Psoas muscle (tissue), 8 donors: ENCODE results near the gene FMNL2. TPM values are rescaled to one million over a fixed set of nuclear protein-coding genes. Genes with fewer than 3 reads are reported as not detected.

Source experiments
- ATAC-seq, 4 donors: fragments of 200-7000 bp; cut with Tn5 transposase; one replicate each; pipeline ENCODE4 v1.9.1; 2020; ENCODE audit warnings: moderate library complexity in 3 of 4, mild to moderate bottlenecking in 2 of 4
- DNase-seq, 2 donors: peaks; one replicate each; pipeline ENCODE4 v3.0.0-alpha.2; 2020
- H3K27ac ChIP-seq: fragments of 200-600 bp; one replicate; pipeline ENCODE4 v1.8.0; 2022
- H3K27me3 ChIP-seq, 3 donors: fragments of 200-600 bp in 1 of 3; one replicate each; pipeline versions ENCODE4 v1.6.1 to v1.8.0; 2013 to 2022; ENCODE audit warnings: low read length in 2 of 3, mild to moderate bottlenecking in 2 of 3, moderate library complexity in 1 of 3; ENCODE audit not compliant: insufficient read depth in 3 of 3
- H3K36me3 ChIP-seq, 2 donors: fragments of 200-600 bp in 1 of 2; one replicate each; pipeline versions ENCODE4 v1.6.1 to v1.8.0; 2013 to 2022; ENCODE audit warnings: low read depth in 1 of 2, mild to moderate bottlenecking in 1 of 2, moderate library complexity in 1 of 2; ENCODE audit not compliant: insufficient read depth in 1 of 2
- H3K4me1 ChIP-seq: fragments of 200-600 bp; one replicate; pipeline ENCODE4 v1.8.0; 2022
- H3K4me3 ChIP-seq: fragments of 200-600 bp; one replicate; pipeline ENCODE4 v1.8.0; 2022; ENCODE audit warnings: mild to moderate bottlenecking
- H3K9me3 ChIP-seq: fragments of 200-600 bp; one replicate; pipeline ENCODE4 v1.8.0; 2022
- CTCF ChIP-seq: fragments of 200-600 bp; IDR thresholded peaks from one replicate; pipeline ENCODE4 v1.8.0; 2022; ENCODE audit warnings: antibody characterized with exemption
- WGBS, 3 donors: extraction: QIAGEN DNeasy Blood & Tissue Kit; methylation state at CpG; one replicate each; pipeline versions ENCODE4 v1.1.6 to v1.1.7; 2013; 5-methylcytosine and 5-hydroxymethylcytosine counted together
- intact Hi-C, 2 donors: fragments of 100-400 bp; cut with DNase I; formaldehyde crosslinking; loops; one replicate each; pipeline versions ENCODE4 v1.11.0 to v1.14.2; 2022
- polyA plus RNA-seq, 3 donors: library from polyadenylated mRNA; stranded (reverse); fragments of 200-250 nt; gene quantifications; one replicate each; pipeline ENCODE4 v1.2.3, GENCODE V29; 2013
- total RNA-seq, 4 donors: library from RNA; stranded (reverse); fragmentation: NEBNext Ultra II Directional in 2 of 4; extraction: Animal tissue kit (Norgen Biotek cat#: 25700) in 2 of 4; gene quantifications; one replicate each; pipeline versions ENCODE4 v1.2.1 to v1.2.4, GENCODE V29; 2021 to 2023
- donor health status: healthy with polysubstance abuse.
- donor health status: DM: no; HTN: no; CAD: no; lungs with moderate emphysema.
- donor health status: Bipolar disorder and iron deficiency.
- donor health status: healthy.
- donor health status: DM: yes; HTN: yes; CAD: no.
- donor health status: DM: no; HTN: no; CAD: no.
- donor health status: DM: no; HTN: no; CAD: no.
- donor health status: DM: yes; HTN: yes; CAD: no.

FMNL2 gene
- total and polyA plus RNA-seq, 7 donors, result 6.6 to 18.2 (median 11.0) TPM

GRCh38 chr2:152391318-152391717, 56.3 kb downstream of the FMNL2 start:
- Histone ChIP-seq H3K4me3 (no peak overlapping the region), H3K27ac (no peak overlapping the region), H3K4me1 (peaks cover 31% of the 10 kb centered on the region), H3K36me3 (no peaks in the 10 kb centered on the region), H3K9me3 (no peaks in the 10 kb centered on the region), H3K27me3 (no peaks in the 10 kb centered on the region)
- intact Hi-C loops, result no loop called here
- no peak for ATAC-seq
- 96 to 100% (median 98%) methylated on average over 2 of the region's 2 CpGs for WGBS, 3 donors
- no peak for TF ChIP-seq CTCF
- DNase-seq, result no peak

- no peaks in the 10 kb centered on the region for H3K9me3 ChIP-seq
- intact Hi-C loops, result no loop called here
- DNase-seq (no peak), ATAC-seq (no peak)
- no peaks in the 10 kb centered on the region for H3K36me3 ChIP-seq
- H3K27ac ChIP-seq, result no peak overlapping the region
- H3K27me3 ChIP-seq, result no peaks in the 10 kb centered on the region
- H3K4me1 ChIP-seq, result peaks cover 34% of the 10 kb centered on the region
- 89 to 93% (median 91%) methylated on average over 1 of the region's 1 CpG for WGBS, 3 donors
- TF ChIP-seq CTCF, result no peak
- no peak overlapping the region for H3K4me3 ChIP-seq
Observed at GRCh38 chr2:152393377-152393776, 58.4 kb downstream of the FMNL2 start.

- Histone ChIP-seq H3K36me3 (no peaks in the 10 kb centered on the region), H3K4me3 (no peak overlapping the region), H3K4me1 (peaks cover 42% of the 10 kb centered on the region), H3K27ac (no peak overlapping the region), H3K9me3 (no peaks in the 10 kb centered on the region), H3K27me3 (no peaks in the 10 kb centered on the region)
- no peak for DNase-seq
- TF ChIP-seq CTCF, result no peak
- intact Hi-C loops, result no loop called here
- ATAC-seq, result no peak
Observed at GRCh38 chr2:152394326-152394725, 59.4 kb downstream of the FMNL2 start.

- no peaks in the 10 kb centered on the region for H3K9me3 ChIP-seq
- no peak overlapping the region for H3K4me3 ChIP-seq
- no peaks in the 10 kb centered on the region for H3K36me3 ChIP-seq
- intact Hi-C loops, result no loop called here
- no peaks in the 10 kb centered on the region for H3K27me3 ChIP-seq
- ATAC-seq (peak in 2 of 4 donors; percentile 36 to 62), DNase-seq (no peak)
- H3K27ac ChIP-seq, result peak overlapping the region; percentile 56
- no peak for TF ChIP-seq CTCF
- WGBS, 3 donors, result 35 to 72% (median 46%) methylated on average over 2 of the region's 2 CpGs
- H3K4me1 ChIP-seq, result peaks cover 42% of the 10 kb centered on the region
Observed at GRCh38 chr2:152395103-152395502, 60.1 kb downstream of the FMNL2 start.

- no peak for DNase-seq
- peak in 2 of 4 donors; percentile 21 to 49 for ATAC-seq
- Histone ChIP-seq H3K4me3 (peak overlapping the region; percentile 44), H3K36me3 (no peaks in the 10 kb centered on the region), H3K27me3 (no peaks in the 10 kb centered on the region), H3K9me3 (no peaks in the 10 kb centered on the region), H3K27ac (peak overlapping the region; percentile 56), H3K4me1 (peaks cover 43% of the 10 kb centered on the region)
- no peak for TF ChIP-seq CTCF
- intact Hi-C loops, result no loop called here
- 33 to 62% (median 33%) methylated on average over 6 of the region's 6 CpGs for WGBS, 3 donors
Observed at GRCh38 chr2:152395572-152395971, 60.6 kb downstream of the FMNL2 start.
